TTC549 (cell line): ENCODE data around the gene KCNQ1.
A peak's percentile ranks its signal among the peaks of the same experiment; 100 is the strongest.

Experiments
- FAIRE-seq: peaks from 2 replicates; lab custom pipeline; 2012; peaks lifted over from hg19 to GRCh38; lab: Jason Lieb, UNC

The KCNQ1 gene

DNA sequence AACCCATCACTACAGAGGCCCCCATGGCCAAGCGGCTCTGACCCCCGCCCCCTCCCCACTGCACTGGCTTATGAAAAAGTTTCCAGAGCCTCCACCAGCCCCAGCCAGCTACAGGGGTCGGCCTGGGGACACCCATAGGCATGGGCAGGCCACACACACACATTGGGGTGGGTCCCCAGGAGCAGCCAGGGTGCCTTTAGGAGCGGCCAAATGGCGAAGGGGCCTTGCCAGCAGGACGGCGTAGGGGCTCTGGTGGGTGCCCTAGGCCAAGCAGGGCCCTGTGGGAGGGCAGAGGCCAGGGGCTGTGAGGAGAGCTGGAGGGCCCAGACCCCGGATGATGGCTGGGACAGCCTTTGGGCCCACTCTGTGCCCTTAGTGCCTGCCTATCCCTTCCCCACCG lies 34.2 kb upstream of the KCNQ1 start:
- FAIRE-seq = no peak

DNA sequence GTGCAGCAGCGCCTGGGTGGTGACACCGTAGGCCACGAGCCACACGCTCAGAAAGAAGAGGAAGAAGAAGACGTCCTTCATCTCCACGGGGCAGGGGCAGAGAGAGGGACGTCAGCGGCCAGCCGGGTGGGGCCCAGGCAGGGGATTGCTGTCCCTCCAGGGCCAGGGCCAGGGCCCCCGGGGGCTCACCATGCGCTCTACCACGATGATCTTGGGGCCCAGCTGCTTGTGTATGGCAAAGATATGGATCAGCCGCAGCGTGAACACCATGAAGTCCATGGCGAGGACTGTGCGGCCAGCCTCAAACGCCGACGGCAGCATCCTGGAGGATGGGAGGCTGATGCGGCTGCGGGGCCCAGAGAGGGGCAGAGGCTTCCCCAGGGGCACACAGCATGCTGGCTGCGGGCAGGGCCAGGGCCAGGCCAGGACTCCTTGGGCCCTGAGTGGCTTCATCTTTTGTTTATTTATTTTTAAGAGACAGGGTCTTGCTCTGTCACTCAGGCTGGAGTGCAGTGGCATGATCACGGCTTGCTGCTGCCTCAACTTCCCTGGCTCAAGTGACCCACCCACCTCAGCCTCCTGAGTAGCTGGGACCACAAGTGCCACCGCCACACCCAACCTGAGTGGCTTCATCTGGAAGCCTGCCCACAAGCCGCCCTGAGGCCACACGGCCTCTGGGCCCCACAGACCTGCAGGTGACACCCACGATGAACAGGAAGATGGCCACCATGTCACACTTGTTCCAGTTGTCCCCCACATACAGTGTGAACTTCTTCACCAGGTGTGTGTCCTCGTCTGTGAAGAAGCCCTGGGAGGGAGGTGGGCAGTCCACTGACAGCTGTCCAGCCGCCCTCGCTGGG lies 33.1 kb upstream of the KCNQ1 start:
- FAIRE-seq = no peak

DNA sequence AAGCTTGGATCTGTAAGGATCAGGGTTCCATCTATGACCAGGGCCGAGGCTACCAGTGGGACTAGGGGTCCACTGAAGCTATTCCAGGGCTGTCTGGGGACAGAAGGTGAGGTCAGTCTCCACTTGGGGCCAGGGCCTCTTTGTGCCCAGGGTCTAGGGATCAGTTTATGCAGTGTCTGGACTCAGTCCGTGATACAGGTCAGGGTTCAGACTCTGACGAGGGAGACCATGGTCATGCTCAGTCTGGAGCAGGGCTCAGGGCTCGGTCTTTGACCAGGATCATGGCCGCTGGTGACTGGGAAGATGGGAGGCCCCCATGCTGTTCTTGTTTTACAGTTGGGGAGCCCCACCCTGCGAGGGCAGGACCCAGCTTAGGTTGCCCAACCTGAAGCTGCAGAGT lies 32.5 kb upstream of the KCNQ1 start:
- no peak for FAIRE-seq

DNA sequence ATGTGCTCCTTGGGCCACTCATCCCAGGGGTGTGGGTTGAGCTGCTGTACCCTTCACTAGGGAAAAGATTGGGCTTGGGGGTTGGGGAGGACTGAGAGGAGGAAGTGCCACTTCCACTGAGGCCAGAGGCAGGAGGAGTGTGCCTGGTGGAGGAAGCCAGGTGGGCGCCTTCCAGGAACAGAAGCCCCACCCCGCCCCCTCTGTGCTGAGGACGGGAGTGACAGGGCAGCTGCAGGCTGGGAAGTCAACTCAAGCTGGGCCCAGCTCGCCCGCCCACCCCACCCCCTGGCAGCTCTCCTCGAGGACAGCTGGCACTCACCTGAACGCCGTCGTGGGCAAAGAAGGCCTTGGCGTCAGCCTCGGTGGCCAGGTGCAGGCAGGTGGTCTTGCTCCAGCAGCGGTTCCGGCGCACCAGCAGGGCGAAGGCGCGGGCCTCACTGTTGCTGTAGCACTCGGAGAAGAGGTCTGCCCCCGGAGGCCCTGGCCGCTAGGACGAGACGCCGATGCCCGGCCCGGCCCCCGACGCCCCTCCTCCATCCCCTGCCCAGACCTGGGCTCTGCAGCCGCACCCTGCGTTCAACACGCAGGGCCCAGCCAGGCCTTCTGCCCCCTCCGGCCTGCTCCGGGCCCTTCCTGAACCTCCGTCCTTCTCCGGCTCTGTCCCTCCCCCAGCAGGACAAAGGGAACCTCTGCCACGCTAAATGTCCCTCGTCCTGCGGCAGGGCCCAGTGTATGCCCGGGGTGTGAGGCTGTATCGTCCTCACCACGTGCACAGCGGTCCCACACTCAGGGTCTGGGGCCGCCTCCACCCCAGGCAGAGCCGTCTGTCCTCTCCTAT lies 30.8 kb upstream of the KCNQ1 start:
- no peak for FAIRE-seq

DNA sequence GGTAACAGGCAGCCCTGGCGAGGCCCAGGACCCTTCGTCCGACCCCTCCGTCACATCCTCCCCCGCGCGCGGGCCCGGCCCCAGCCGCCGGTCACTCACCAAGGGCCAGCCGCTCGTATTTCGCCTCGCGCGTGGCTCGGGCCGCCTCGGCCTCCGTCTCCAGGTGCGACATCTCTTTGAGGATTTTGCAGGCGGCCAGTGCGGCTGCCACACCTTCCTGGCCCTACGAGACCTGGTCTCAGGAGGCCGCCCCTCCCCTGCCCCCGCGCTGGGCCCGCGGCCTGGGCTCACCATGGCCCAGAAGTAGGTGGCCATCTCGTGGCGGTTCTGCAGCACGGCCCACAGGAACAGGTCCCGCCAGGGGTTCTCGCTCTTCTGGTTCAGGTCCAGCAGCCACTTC lies 30.2 kb upstream of the KCNQ1 start:
- no peak for FAIRE-seq

DNA sequence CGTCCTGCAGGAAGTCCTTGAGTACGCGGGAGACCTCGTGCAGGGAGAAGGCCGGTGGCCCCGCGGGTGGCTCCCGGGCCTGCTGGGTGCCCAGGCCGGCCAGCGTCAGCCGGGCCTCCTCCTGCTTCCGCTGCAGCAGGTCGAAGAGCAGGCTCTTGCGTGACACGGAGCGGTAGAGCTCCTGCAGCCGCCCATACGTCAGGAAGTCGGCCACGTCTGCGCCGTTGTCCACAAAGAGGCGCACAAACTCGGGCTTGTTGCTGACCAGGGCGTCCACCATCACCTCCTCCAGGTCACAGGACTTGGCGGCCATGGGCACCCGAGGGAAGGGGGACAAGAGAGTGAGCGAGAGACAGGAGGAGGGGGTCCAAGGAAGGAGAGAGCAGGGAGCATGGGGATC lies 29.6 kb upstream of the KCNQ1 start:
- no peak for FAIRE-seq

DNA sequence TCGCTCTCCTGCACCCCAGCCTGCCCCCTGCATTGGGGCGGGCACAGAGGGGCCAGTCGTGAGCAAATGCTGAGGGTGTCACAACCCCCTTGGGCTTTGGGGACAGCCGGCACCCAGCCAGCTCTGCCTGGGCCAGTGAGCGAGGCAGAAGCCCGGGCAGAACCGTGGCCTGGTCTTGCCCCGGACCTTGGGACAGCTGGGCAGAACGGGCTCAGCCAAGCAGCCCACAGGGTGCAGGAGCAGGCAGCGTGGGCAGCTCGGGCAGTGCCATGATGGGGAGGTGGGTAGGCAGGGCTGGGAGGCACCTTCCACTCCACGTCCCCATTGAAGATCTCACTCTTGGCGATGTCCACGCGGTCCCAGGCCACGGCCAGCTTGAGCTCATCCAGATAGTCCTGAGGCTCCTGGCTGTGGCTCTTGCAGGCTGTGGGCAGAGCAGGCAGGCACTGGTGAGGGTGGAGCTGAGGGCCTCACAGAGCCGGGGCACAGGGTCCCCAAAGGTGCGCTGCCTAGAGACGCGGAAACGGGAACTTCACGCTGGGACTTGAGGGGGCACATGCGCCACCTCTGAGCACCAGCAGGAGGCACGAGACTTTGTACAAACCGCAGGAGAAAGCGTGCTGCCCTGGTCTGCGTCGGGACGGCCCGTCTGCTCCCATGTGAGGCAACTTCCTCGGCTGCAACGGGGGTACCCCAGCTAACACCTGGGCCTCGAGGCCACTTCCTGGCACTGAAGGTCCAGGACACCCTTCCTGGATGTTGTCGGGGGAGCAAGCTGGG lies 29.0 kb upstream of the KCNQ1 start:
- FAIRE-seq = no peak

DNA sequence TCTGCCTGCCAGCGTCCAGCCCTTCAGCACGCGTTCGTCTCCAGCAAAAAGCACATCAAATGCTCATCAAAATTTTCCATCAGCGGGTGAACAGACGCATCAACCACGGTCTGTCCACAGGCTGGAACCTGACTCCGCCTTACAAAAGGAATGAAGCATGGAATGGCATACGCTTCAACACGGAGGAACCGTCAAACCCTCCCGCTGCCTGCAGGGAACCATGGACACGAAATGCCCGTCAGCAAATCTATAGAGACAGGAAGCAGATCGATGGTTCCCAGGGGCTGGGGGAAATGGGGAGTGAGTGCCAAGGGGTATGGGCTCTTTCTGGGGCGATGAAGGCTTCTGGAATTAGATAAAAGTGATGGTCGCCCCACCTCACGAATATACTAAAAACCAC lies 28.0 kb upstream of the KCNQ1 start:
- no peak for FAIRE-seq

DNA sequence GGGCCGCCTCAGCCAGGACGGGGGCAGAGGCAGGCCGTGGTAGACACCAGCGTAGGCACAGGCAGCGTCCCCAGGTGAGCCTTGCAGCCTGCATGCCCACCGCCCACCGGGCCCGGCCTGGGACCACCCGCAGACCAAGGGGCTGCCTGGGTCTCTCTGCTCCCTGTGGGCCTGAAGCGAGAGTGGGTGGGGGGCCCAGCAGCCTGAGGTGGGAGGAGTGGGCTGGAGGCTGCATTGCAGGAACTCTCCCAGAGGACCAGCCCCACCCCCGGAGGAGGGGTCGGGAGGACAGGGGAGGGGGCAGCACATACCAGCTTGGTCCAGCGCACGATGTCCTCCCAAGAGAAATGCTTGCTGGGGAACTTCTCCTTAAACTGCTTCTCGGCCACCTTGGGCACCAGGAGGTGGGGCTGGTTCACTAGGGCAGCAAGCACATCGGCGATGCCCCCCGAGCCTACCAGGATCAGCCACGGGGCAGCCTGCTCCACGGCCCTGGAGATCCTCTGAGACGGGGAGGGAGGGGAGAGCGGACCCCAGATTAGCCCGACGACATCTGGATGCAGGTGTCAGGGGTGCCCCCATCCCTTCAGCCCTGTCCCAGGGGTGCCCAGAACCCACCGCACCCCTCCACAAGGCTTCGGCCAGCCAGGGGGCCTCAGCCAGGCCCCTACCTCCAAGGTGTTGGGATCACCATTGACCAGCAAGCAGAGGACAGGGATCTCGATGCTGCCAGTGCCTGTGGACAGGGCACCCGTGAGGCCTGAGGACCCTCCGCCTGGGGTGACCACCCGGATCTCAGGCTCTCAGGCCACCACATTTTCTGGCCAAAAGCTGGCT lies 26.7 kb upstream of the KCNQ1 start:
- no peak for FAIRE-seq

DNA sequence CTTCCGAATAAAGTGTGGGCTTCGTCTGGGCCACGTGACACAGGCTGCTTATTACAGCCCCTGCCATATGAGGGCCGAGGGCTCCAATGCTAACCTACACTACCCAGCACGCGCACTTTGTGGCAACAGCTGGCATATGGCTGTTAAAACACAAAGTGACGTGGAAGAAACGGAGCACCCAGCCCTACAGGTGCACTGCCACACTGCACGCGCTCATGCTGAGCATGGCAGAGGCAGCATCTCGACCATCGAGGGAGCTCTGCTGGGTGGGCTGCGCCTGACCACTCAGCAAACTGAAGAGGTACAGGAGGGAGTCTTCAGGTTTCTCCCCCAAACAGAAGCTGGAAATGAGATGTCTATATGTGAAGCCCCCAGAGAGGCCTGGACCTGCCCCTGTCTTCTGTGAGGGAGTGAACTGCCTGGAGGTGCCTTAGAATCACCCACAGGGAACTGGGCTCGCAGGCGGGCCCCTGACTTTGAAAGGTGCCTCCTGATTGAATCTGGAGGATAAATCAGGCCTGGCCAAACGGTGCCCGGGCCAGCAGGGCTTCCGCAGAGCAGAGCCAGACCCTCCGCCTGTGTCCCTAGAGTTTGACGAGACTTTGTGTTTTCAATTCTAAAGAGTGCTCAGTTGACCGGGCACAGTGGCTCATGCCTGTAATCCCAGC lies 26.0 kb upstream of the KCNQ1 start:
- FAIRE-seq = no peak

DNA sequence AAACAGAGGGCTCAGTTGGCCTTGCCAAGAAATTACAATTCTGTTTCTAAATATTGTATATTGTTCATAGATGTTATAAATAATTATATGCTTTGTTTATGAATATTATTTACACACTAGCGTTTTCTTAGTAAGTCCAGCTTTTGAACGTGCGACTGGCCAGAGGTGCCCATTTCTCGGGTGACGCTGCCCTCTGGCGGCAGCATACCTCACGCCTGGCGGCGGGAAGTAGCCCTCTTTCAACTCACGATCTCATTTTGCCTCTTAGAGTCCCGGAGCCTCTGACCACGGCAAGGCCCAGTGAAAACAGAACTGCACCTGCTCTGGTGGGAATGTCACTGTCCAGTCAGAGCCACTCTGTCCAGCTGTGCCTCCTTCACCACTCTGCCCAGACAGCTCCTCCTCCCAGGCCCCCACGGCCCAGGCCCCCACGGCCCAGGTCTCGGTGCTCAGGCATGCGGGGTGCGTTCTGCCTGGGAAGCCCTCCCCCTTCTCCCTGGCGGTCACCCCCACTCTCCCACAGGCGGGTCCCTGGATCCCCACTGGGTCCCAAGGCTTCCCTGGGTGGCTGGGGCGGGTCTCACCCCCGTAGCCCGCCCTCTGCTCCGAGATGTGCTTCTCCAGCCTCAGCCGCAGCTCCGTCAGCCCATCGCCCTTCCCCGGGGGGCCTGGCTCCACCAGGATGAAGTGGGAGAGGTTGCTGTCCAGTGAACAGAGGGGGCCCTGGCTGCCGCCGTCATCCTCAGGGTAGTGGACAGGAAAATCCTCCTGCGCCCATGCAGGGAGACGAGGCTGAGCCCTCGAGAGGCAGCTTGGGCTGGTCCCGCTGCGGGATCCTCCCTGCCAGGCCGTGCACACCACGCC lies 24.9 kb upstream of the KCNQ1 start:
- peak; percentile 63 for FAIRE-seq

DNA sequence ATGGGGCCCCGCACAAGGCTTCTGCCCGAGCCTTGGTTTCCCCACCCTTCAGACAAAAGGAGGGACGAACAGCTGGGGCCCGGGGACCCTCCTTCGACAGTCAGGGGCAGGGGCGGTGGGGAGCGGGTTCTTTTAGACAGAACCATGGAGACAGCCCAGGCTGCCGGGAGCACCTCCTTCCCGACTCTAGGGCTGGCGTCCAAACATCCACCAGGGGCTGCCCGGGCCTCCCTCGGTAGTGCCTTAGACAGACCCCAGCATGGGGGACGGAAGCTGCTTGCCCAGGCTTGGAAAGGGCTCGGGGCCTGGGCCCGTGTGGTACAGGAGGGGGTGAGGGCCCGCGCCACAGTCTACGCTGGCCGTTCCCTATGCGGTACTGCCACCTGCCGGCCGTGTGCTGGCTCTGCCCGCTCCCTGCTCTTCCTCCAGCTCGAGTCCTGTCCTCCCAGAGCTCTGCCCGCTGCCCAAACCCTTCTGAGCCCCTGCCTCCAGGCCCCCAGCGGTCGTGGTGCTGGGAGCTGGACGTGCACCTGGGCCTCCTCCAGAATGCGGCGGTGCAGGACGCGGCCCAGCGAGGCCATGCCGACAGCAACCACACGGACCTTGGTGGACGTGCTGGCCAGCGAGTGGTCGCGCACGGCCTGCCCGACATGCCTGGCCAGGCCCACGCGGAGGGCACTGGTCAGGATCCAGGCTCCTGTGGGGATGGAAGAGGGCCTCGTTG lies 24.1 kb upstream of the KCNQ1 start:
- FAIRE-seq = no peak

DNA sequence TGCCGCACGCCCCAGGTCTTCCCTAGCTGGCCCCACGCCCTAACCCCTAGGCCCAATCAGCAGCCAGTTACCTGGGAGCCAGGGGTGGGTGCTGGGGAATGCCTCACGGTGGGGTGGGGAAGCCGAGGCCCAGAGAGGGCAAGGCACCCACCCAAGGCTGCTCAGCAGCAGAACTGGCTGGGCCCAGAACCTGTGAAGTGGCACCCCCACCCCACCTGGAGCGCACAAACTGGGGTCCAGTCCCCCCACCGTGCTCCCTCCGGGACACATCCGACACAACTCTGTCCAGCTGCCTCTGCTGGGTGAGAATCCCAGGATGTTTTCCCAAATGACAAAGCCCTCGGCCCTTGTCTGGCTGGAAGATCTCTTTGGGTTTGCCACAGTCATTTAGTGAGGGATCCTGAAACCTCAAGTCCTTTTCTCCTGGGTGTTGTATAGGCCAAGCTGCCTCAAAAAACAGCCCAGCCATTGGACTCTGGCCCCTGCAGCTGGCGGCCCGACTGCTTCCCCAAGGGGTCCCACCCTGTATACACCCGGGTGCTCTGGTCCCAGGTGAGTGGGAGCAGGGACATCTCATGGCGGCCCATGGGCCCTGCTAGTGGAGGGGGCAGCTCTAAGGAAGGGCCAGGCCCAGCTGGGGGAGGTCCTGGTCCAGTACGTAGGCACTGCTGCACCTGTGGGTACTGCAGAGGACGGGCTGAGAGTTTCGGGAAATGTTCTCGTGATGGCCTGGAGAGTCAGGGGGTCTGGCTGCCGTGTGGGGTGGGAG lies 23.4 kb upstream of the KCNQ1 start:
- no peak for FAIRE-seq

DNA sequence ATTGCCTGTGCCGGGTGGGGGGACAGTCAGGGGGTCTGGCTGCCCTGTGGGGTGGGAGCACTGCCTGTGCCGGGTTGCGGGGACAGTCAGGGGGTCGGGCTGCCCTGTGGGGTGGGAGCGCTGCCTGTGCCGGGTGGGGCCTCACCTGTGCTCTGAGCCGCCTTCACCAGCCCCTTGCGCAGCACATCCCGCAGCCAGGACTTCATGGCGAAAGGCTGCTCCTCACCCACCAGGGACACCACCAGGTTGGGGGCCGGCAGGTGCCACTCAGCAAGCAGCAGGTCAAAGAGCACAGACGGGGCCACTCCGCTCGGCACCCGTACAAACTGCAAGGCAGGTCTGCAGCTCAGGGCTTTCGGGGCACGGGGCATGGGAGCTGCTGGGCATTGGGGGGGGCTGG lies 22.8 kb upstream of the KCNQ1 start:
- no peak for FAIRE-seq

DNA sequence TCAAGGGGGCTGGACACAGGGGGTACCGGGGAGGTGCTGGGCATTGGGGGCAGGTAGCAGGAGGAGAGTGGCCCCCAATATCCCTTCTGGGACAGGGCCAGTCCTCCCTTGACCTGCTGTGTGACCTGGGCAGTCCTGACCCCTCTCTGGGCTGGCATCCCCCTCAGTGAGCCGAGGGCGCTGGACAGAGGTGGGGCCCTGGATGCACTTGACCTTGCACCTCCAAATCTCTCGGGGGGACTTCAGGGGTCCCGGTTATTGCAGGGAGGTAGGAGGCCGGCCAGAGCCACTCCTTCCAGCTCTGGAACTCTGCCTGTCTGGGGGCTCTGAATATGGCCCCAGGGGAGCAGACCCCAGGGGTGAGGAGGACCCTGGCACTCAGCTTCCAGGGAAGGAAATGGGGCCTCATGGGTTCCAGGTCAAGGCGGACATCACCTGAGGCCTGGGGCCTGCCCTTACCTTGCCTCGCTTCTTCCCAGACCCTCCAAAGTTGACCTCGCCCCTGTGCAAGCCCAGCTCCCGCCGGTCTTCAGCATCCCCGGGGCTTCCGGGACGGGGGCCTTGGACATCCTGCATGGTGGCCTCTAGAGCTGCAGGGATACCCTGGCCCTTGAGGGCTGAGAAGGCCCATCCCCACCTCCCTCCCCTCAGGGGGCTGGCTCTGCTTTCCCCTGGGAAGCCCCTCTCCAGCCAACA lies 22.2 kb upstream of the KCNQ1 start:
- FAIRE-seq = no peak

DNA sequence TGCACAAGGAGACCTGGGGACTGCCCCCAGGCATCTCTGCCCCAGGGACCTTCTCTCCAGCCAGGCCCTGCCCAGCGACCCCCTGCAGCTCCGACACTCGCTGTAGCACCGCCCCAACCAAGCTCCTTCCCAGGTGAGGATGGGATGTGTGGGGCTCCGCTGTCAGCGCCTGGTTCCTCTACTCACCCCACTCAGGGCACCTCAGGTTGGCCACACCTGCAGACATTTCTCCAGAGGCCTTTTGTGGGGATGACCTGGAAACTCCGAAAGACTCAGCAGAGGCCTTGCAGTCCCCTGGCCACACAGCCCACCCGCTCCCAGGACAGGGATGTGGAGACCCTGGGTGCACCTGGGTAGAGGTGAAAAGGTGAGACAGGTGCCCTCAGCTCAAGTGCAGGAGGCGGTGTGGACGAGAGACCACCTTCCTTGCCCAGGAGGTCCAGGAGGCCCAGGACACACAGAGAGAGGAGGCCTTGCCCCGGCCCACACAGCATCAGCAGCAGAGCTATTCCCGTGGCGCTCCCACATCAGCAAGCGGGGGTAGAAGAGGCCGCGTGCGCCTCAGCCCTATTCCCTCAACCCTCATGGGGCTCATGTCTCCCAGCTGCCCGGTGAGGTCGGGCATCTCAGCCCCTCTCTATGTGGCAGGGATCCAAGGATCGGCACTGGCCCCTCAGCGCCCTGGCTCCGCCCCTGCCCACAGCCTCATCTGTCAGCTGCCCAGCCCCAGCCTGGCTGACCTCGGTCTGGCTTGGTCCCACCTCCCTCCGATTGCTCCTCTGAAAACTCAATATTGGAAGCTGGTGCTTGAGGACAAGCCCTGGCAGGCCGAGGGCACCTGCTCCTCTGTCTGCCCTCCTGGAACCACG lies 21.4 kb upstream of the KCNQ1 start:
- no peak for FAIRE-seq

DNA sequence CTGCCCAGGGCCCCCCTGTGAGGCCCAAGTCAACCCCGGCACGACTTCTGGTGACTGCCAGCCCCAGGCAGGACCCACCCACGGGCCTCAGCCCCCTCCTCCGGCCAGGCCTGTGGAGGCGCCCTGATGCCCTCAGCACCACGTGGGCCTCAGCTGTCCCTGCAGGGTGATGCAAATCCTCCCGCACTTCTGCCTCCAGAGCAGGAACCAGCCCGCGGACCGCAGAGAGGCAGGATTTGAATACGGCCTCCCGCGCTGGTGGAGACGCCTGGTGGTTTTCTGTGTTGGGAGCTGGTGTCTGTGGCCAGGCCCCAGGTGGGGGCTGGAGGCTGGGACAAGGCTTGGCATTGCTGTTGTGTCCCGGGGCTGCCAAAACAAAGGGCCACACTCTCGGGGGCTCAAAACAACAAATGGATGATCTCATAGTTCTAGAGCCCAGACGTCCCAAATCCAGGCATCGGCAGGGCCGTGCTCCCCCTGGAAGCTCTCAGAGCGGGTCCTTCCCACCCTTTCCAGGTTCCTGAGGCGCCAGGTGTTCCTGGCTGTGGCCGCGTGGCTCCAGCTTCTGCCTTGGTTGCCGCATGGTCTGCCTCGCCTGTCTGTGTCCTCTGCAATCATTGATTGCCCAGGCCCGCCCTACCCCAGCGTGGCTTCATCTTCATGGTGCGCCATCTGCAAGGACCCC lies 19.9 kb upstream of the KCNQ1 start:
- FAIRE-seq = no peak
